ENCODE data around the gene CCDC12.

- TF ChIP-seq CTCF (IDR thresholded peaks at IDR 0.05) (no peak), POLR2A (IDR thresholded peaks at IDR 0.05) (no peak)
Measured at GRCh38 chr3:46891132-46891531, 85.4 kb downstream of the CCDC12 start.
